NT2/D1 (cell line): ENCODE data around the gene KCNQ1OT1.

ENCODE experiments used
- SUZ12 ChIP-seq: IDR thresholded peaks from 2 replicates; pipeline ENCODE4 v1.6.1; 2011; ENCODE audit not compliant: insufficient read length, insufficient read depth; ENCODE audit errors: extremely low read depth
- YY1 ChIP-seq: IDR thresholded peaks from 2 replicates; pipeline ENCODE4 v1.6.1; 2011; ENCODE audit not compliant: insufficient read length, insufficient read depth

DNA sequence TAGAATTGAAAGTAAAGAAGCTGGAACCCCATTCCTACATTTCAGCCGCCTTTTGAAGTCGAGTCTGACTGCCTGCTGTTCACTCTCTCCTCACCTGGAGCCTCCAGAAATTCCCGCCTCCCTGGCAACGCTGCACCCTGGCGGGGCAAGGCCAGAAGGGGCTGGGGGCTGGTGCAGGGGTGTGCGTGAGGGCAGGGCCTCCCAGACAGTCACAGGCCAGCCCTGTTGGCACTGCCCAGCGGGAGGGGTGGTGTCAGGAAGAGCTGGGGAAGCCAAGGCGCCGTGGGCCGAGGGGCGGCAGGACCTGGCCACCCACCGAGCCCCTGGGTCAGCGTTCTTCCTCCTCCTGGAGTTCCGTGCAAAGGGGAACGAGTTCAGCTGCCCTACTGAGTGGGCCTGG lies 123.2 kb downstream of the KCNQ1OT1 start:
- TF ChIP-seq YY1 (no peak), SUZ12 (no peak)
